IMR-90 (cell line): ENCODE results near the gene COL6A3. TPM values are rescaled to one million over a fixed set of nuclear protein-coding genes. Genes with fewer than 3 reads are reported as not detected.

Experiments used
- ATAC-seq: fragments of 200-7000 bp; cut with Tn5 transposase; 2 replicates; pipeline ENCODE4 v1.9.1; 2020; ENCODE audit warnings: low read depth, mild to moderate bottlenecking, moderate library complexity
- BruUV-seq: library from RNA; stranded (reverse); fragments of 400-500 nt; replicated peaks from 2 replicates; lab custom pipeline; 2021; lab: Mats Ljungman, UMichigan
- CTCF ChIA-PET: fragments of 300-600 bp; formaldehyde crosslinking; extraction: SDS; loops from one replicate; lab custom pipeline; 2021; ENCODE audit warnings: antibody characterized with exemption; lab: Yijun Ruan, JAX
- POLR2A ChIA-PET: fragments of 300-600 bp; sonication (Branson Sonifier 250); formaldehyde crosslinking; loops from one replicate; lab custom pipeline; 2022; ENCODE audit warnings: antibody characterized with exemption; ENCODE audit not compliant: unreplicated experiment; lab: Charles Lee
- DNase-seq: peaks from one replicate; pipeline ENCODE4 v3.0.0; 2013
- H2AFZ ChIP-seq: replicated peaks from 2 replicates; pipeline ENCODE3; 2013; ENCODE audit warnings: low read length, mild to moderate bottlenecking; ENCODE audit not compliant: poor library complexity
- H2AK5ac ChIP-seq: 2 replicates; pipeline ENCODE4 v1.6.1; 2013; ENCODE audit warnings: low read depth, low read length, inconsistent platforms
- H2AK9ac ChIP-seq: replicated peaks from 2 replicates; pipeline ENCODE3; 2013; ENCODE audit warnings: mild to moderate bottlenecking, low read depth, low read length, moderate library complexity; ENCODE audit not compliant: poor library complexity
- H2BK120ac ChIP-seq: 2 replicates; pipeline ENCODE4 v1.6.1; 2013; ENCODE audit warnings: low read depth, low read length, inconsistent platforms
- H2BK15ac ChIP-seq: 3 replicates; pipeline ENCODE4 v1.6.1; 2013; ENCODE audit warnings: low read depth, low read length, inconsistent platforms
- H2BK20ac ChIP-seq: 2 replicates; pipeline ENCODE4 v1.6.1; 2013; ENCODE audit warnings: low read depth, mild to moderate bottlenecking, inconsistent platforms, low read length, moderate library complexity
- H2BK5ac ChIP-seq: 2 replicates; pipeline ENCODE4 v1.6.1; 2013; ENCODE audit warnings: mild to moderate bottlenecking, low read depth, low read length, inconsistent platforms; ENCODE audit not compliant: poor library complexity, severe bottlenecking
- H3K14ac ChIP-seq: replicated peaks from 2 replicates; pipeline ENCODE4 v1.6.1; 2013; ENCODE audit warnings: low read depth, low read length, inconsistent platforms
- H3K18ac ChIP-seq: 2 replicates; pipeline ENCODE4 v1.6.1; 2013; ENCODE audit warnings: low read depth, low read length, control low read depth
- H3K23ac ChIP-seq: 2 replicates; pipeline ENCODE4 v1.6.1; 2013; ENCODE audit warnings: low read depth, low read length, inconsistent platforms
- H3K27ac ChIP-seq: 2 replicates; pipeline ENCODE4 v1.5.1; 2013; ENCODE audit warnings: mild to moderate bottlenecking, control low read depth, low read length; ENCODE audit not compliant: insufficient read depth
- H3K27me3 ChIP-seq: 2 replicates; pipeline ENCODE4 v1.6.1; 2013; ENCODE audit warnings: low read length; ENCODE audit not compliant: control insufficient read depth, insufficient read depth
- H3K36me3 ChIP-seq: 2 replicates; pipeline ENCODE4 v1.6.1; 2013; ENCODE audit warnings: low read length, mixed read lengths; ENCODE audit not compliant: control insufficient read depth, insufficient read depth
- H3K4ac ChIP-seq: 2 replicates; pipeline ENCODE4 v1.6.1; 2013; ENCODE audit warnings: low read depth, low read length, inconsistent platforms
- H3K4me1 ChIP-seq: 2 replicates; pipeline ENCODE4 v1.6.1; 2013; ENCODE audit warnings: low read length, mixed read lengths; ENCODE audit not compliant: control insufficient read depth, insufficient read depth
- H3K4me2 ChIP-seq: 2 replicates; pipeline ENCODE4 v1.6.1; 2013; ENCODE audit warnings: low read depth, mild to moderate bottlenecking, control low read depth, low read length, moderate library complexity
- H3K4me3 ChIP-seq: 2 replicates; pipeline ENCODE4 v1.5.1; 2013; ENCODE audit warnings: low read depth, mild to moderate bottlenecking, control low read depth, low read length, moderate library complexity; ENCODE audit not compliant: insufficient read depth
- H3K56ac ChIP-seq: 2 replicates; pipeline ENCODE4 v1.6.1; 2013; ENCODE audit warnings: low read length, inconsistent platforms; ENCODE audit not compliant: insufficient read depth; ENCODE audit errors: extremely low read depth
- H3K79me1 ChIP-seq, 2 experiments: 2 replicates each; pipeline ENCODE4 v1.6.1; 2013; ENCODE audit warnings: low read length in 2 of 2, inconsistent platforms in 1 of 2, low read depth in 1 of 2
- H3K9ac ChIP-seq: 2 replicates; pipeline ENCODE4 v1.6.1; 2013; ENCODE audit warnings: low read depth, low read length, control low read depth
- H3K9me1 ChIP-seq: 2 replicates; pipeline ENCODE4 v1.6.1; 2013; ENCODE audit warnings: low read length, inconsistent platforms; ENCODE audit not compliant: insufficient read depth
- H3K9me3 ChIP-seq: 2 replicates; pipeline ENCODE4 v1.6.1; 2013; ENCODE audit warnings: low read length; ENCODE audit not compliant: control insufficient read depth, insufficient read depth
- H4K20me1 ChIP-seq: 2 replicates; pipeline ENCODE4 v1.6.1; 2013; ENCODE audit warnings: low read length, inconsistent platforms; ENCODE audit not compliant: insufficient read depth
- H4K5ac ChIP-seq: 2 replicates; pipeline ENCODE4 v1.6.1; 2013; ENCODE audit warnings: mild to moderate bottlenecking, low read depth, low read length, control low read depth
- H4K8ac ChIP-seq, 2 experiments: 2 replicates each; pipeline ENCODE4 v1.6.1; 2013; ENCODE audit warnings: low read depth in 2 of 2, low read length in 2 of 2, control low read depth in 1 of 2, inconsistent platforms in 1 of 2
- H4K91ac ChIP-seq: 2 replicates; pipeline ENCODE4 v1.6.1; 2013; ENCODE audit warnings: low read depth, low read length, inconsistent platforms; ENCODE audit not compliant: insufficient read depth
- BHLHE40 ChIP-seq: fragments of 150-350 bp; IDR thresholded peaks from 2 replicates; pipeline ENCODE4 v1.6.1; 2016; ENCODE audit warnings: mild to moderate bottlenecking, low read depth, low read length
- ELK1 ChIP-seq: fragments of 150-350 bp; IDR thresholded peaks from 2 replicates; pipeline ENCODE4 v1.6.1; 2016; ENCODE audit warnings: low read depth, mild to moderate bottlenecking, low read length, moderate library complexity, borderline replicate concordance
- FOS ChIP-seq: fragments of 150-350 bp; IDR thresholded peaks from 2 replicates; pipeline ENCODE4 v1.6.1; 2016; ENCODE audit warnings: low read depth, low read length
- NFE2L2 ChIP-seq: fragments of 150-350 bp; IDR thresholded peaks from 2 replicates; pipeline ENCODE4 v1.6.1; 2016; ENCODE audit warnings: low read depth, mild to moderate bottlenecking, low read length
- RAD21 ChIP-seq: IDR thresholded peaks from 2 replicates; pipeline ENCODE4 v1.6.1; 2012; ENCODE audit warnings: low read length, improper control_type of control experiment
- RCOR1 ChIP-seq: IDR thresholded peaks from 2 replicates; pipeline ENCODE4 v1.6.1; 2012; ENCODE audit warnings: mild to moderate bottlenecking, low read length, improper control_type of control experiment; ENCODE audit not compliant: insufficient replicate concordance
- WGBS, 2 experiments: methylation state at CpG; one replicate each; pipeline versions ENCODE4 v1.1.5 to v1.1.7; 2013; ENCODE audit warnings: missing lambda C conversion rate in 2 of 2; ENCODE audit not compliant: insufficient read length in 1 of 2; ENCODE audit errors: extremely low coverage in 2 of 2; 5-methylcytosine and 5-hydroxymethylcytosine counted together
- dilution Hi-C: fragments of 300-500 bp; cut with HindIII; formaldehyde crosslinking; loops from one replicate; pipeline ENCODE4 v1.14.3; 2018; ENCODE audit warnings: low sequenced_read_pairs; ENCODE audit not compliant: unreplicated experiment
- in situ Hi-C: fragments of 300-500 bp; cut with MboI; formaldehyde crosslinking; loops from 3 replicates; pipeline ENCODE4 v1.14.3; 2019; ENCODE audit warnings: low sequenced_read_pairs, inconsistent platforms, mixed read lengths
- intact Hi-C: fragments of 100-400 bp; cut with micrococcal nuclease; formaldehyde crosslinking; loops from 2 replicates; pipeline ENCODE4 v1.10.0; 2022
- polyA plus RNA-seq, 3 experiments: library from polyadenylated mRNA; depleted of rRNA; stranded (reverse); fragments of >200 nt; gene quantifications; 2 replicates each; pipeline ENCODE4 v1.2.3, GENCODE V29; 2012; ENCODE audit warnings: low replicate concordance in 1 of 3
- total RNA-seq: library from RNA; depleted of rRNA; stranded (reverse); fragments of >200 nt; gene quantifications from 2 replicates; pipeline ENCODE4 v1.2.3, GENCODE V29; 2012

The COL6A3 gene
- total and polyA plus RNA-seq, 2 of the 4 experiments (the other 2 are of a cell fraction): 964 to 1,855 TPM

DNA sequence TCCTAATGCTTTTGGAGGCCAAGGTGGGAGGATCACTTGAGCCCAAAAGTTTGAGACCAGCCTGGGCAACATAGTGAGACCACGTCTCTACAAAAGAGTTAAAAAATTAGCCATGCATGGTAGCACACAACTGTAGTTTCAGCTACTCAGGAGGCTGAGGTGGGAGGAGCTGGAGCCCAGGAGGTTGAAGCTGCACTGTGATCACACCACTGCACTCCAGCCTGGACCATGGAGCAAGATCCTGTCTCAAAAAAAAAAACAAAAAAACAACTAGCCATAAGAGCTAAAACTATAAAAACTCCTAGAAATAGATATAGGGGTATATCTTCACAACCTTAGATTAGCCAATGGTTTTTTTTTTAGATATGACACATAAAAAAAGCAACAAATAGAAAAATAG lies 16.9 kb upstream of the COL6A3 start:
- Histone ChIP-seq H3K56ac (no peak overlapping the region), H3K4me1 (peaks cover 29% of the 10 kb centered on the region), H4K5ac (no peak overlapping the region), H3K4me2 (no peak overlapping the region), H2AK5ac (peak overlapping the region; percentile 71), H3K9ac (no peak overlapping the region), H3K9me3 (no peaks in the 10 kb centered on the region), H3K14ac (peak overlapping the region; percentile 56; the same call in 1 of the 2 replicates), H3K79me1 (peaks cover 0 to 44% of the 10 kb centered on the region in 2 experiments; a peak in 3 of 4 replicates), H3K23ac (no peak overlapping the region), H4K91ac (no peak overlapping the region), H3K36me3 (no peaks in the 10 kb centered on the region), H3K18ac (no peak overlapping the region), H3K27ac (no peak overlapping the region), H4K8ac (no peak overlapping the region), H2BK120ac (peak overlapping the region; percentile 49; the same call in 1 of the 2 replicates), H3K27me3 (no peaks in the 10 kb centered on the region), H2BK20ac (peak overlapping the region; percentile 32; the same call in 1 of the 2 replicates), H2AK9ac (no peak overlapping the region), H3K4ac (peak overlapping the region; percentile 64), H3K4me3 (no peak overlapping the region), H3K9me1 (peaks cover 37% of the 10 kb centered on the region), H2AFZ (no peak overlapping the region), H2BK15ac (no peak overlapping the region), H4K20me1 (peaks cover 2% of the 10 kb centered on the region; the same call in 1 of the 2 replicates), H2BK5ac (no peak overlapping the region)
- DNase-seq (no peak), ATAC-seq (no peak)
- intact Hi-C loops: no loop called here
- ChIA-PET POLR2A (interaction anchor here (0.6 kb wide), 1 partner anchor 9 kb away, joined by 3 read pairs; no protein-coding TSS in a partner anchor), CTCF (interaction anchor here (0.6 to 2.3 kb wide), 3 partner anchors 9 to 35 kb away, joined by 3 to 9 read pairs (median 9); no protein-coding TSS in a partner anchor)
- TF ChIP-seq NFE2L2: no peak
- TF ChIP-seq BHLHE40: no peak
- no peak for TF ChIP-seq ELK1
- TF ChIP-seq RAD21: no peak
- TF ChIP-seq FOS: no peak
- no peak for TF ChIP-seq RCOR1
- 100% methylated on average over 1 of the region's 1 CpG; no CpG with 5 or more reads in 1 of the 2 experiments for WGBS, 2 experiments
- in situ Hi-C loops: no loop called here
- dilution Hi-C loops: no loop called here
- BruUV-seq: no TSS peak
